SKM-1 (cell line): Measurements from ENCODE around the gene NONO.
"Not testable (repeated sequence)": the region's sequence is repeated elsewhere in the genome, so short reads cannot be mapped to it uniquely, and the experiment has no call there.

Source experiments
- DNase-seq: peaks from one replicate; lab custom pipeline; 2025; ENCODE audit not compliant: unreplicated experiment; lab: John Stamatoyannopoulos, UW

NONO gene

DNA sequence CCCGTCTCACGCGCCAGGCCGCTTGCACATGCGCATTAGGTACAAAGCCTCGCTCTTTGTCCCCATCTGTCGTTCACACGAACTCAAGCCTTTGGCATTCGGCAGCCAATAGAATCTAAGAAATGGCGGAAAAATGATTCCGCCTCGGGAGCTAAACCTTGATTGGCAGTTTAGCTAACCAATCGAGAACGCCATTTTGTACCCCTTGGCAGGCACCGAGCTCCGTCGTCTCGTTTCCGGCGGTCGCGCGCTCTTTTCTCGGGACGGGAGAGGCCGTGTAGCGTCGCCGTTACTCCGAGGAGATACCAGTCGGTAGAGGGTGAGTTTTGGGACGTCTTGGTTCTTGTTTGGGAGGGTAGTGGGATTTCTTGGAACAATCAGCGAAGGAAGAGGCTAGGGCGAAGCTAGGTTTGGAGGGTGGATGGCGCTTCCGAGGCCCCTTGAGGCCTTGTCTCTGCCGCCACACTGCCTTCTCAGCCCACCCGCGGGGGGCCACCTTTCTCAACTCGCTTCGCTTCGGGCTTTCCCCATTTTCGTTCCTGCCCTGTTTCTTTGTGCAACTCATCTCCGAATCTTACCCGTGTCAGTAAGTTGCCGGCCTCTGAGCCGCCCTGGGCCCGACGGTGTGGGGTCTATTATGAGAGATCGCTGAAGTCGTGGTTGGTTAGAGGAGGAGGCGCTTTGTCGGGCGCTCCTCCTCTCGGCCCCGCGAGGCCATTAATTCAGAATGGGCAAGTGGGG is at the start of gene NONO:
Gene NONO, plus strand, starts transcription at position 233 of the 741 bp plus-strand sequence. CDS start 7,003 bp downstream, outside the sequence.
- DNase-seq: peak; percentile 81

- DNase-seq: no peak
Measured at GRCh38 chrX:71235482-71235881, 48.0 kb upstream of the NONO start.

- DNase-seq: no peak
Measured at GRCh38 chrX:71236836-71237235, 46.6 kb upstream of the NONO start.

- no peak for DNase-seq
Measured at GRCh38 chrX:71239781-71240180, 43.7 kb upstream of the NONO start.

GRCh38 chrX:71241301-71241700 is 42.1 kb upstream of the NONO start:
- no peak for DNase-seq

DNA sequence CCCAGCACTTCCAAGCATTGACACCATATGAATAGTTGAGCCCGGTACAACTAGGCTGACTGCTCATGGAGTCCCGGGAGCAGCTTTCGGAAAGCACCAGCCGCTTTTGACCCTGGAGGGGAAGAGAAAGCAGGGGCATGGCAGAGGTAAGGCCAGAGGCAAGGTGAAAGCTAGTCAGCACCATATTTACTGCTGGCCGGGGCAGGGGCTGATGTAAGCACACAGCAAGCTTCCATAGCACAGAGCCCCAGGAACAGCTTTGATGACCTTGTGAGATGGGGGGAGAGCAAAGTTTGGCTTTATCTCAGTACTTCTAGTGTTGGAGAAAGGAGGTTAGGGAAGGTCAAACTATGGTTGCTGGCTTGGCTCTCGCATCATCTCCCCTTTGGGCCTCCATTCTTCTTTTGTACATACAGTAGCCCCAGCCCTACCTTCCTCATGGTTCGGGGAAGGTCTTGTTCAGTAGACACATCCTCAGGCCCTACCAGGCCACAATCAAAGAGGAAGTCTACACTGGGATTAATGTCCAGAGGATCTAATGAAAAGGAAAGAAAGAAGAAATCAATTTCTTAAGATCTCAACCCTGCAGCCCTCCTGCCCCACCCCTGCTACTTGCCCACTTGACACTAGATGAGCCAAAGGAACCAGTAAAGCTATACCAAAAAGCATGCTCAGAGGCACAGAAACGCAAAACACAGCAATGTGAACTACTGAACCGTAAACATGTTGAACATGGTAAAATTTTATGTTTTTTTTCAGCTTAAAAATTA is 38.9 kb upstream of the NONO start:
- no peak for DNase-seq

- DNase-seq: no peak
Measured at GRCh38 chrX:71245159-71245558, 38.3 kb upstream of the NONO start.

DNA sequence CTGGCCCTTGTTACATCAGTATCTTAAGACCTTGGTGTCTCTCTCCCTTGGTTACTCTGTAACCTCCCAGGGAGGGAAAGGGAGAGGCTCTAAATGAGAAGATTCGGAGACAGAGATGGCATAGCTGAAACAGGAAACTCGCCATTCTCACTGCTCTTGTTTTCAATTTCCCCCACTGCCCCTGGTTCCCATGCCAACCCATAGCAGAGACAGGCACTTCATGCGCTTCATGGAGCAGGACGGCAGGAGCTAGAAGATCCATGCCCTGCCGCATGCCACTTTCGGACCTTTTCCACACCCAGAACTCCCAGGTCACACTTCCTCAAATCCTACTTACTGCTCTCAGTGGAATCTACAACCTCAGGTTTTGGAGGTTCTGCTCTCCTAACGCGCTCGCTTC is 32.6 kb upstream of the NONO start:
- DNase-seq: no peak

GRCh38 chrX:71251466-71251973 is 31.9 kb upstream of the NONO start:
- DNase-seq: no peak

GRCh38 chrX:71252221-71252620 is 31.2 kb upstream of the NONO start:
- DNase-seq: no peak

DNA sequence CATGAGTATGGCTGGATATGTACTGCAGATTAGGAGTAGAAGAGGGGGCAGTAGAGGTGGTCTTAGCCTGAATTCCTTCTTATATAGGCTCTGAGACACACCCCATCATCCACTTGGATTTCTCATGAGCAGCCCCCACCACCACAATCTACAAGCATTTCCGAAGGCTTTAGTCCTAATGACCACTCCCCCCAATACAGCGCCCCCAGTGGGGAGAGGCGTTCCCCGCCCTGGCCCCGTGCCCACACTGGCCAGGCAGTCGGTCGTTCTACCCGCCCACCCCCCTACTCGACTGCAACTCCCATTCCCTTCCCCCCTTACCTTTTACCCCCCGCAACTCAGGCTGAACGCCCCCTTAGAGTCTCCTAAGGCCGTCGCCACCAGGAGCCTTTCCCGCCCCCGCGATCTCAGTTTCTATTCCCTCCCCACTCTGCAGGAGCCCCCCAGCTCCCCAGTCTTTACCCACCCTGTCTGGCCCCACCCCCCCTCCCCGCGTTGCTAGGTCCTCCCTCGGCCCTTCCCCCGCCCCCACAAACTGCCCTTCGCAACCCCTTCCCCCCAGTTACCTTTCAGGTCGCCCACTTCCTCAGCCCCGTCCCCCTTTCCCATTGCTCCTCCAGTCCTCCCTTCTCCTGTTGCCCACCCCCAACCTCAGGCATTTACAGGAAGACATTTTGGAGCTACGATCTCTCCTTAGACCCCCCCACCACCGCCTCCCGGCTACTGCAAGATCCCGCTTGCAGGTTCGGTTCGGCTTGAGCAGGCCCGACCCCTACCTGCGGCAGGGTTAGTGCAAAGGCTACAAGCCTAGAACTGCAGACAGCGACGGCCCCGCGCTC is 30.0 kb upstream of the NONO start:
- no peak for DNase-seq

GRCh38 chrX:71254092-71254963 is 29.1 kb upstream of the NONO start, which contains the start of gene ZMYM3:
ZMYM3 (minus strand) TSS chrX:71254140; CDS start chrX:71253255, 885 bp downstream.
- peak; percentile 39 for DNase-seq

DNA sequence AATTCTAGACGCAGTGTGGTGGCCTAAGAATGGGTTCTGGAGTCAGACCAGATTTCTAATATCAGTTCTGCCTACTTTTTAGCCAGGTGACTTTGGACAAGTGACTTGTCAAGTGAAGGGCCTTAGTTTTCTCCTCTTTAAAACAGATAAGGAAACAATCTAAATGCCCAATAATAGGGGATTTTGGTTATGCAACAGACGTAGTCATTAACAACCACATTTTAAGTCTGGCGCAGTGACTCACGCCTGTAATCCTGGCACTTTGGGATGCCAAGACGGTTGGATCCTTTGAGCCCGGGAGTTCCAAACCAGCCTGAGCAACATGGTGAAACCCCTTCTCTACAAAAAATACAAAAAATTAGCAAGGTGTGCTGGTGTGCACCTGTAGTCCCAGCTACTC is 27.4 kb upstream of the NONO start:
- DNase-seq: no peak

DNA sequence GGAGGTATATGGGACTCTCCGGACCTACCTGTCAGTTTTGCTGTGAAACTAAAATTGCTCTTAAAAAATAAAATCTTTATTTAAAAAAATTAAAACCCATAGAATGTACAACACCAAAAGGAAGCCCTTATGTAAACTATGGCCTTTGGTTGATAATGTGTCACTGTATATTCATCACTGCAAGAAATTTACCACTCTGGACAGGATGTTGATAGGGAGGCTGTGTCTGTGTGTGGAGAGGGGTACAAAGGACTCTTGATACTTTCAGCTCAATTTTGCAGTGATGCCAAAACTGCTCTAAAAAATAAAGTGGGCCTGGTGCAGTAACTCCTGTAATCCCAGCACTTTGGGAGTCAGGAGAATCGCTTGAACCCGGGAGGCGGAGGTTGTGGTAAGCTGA is 26.6 kb upstream of the NONO start:
- DNase-seq: no peak

GRCh38 chrX:71268624-71269023 is 14.8 kb upstream of the NONO start:
- DNase-seq: not testable (repeated sequence)

DNA sequence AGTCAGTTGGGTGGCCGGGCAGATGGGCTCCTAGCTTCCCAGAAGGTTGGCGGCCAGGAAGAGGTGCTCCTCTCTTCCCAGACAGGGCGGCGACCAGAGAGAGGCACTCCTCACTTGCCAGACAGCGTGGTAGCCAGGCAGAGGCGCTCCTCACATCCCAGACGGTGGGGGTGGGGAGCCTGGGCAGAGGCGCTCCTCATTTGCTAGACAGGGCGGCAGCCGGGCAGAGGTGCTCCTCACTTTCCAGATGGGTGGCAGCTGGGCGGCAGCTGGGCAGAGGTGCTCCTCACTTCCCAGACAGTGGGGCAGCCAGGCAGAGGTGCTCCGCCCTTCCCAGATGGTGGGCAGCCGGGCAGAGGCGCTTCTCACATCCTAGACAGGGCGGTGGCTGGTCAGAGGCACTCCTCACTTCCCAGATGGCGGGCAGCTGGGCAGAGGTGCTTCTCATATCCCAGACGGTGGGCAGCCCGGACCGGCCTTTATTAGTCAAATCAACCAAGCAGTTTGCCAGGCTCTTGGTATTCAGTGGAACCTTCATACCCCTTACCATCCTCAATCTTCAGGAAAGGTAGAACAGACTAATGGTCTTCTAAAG is 13.5 kb upstream of the NONO start:
- DNase-seq: no peak

DNA sequence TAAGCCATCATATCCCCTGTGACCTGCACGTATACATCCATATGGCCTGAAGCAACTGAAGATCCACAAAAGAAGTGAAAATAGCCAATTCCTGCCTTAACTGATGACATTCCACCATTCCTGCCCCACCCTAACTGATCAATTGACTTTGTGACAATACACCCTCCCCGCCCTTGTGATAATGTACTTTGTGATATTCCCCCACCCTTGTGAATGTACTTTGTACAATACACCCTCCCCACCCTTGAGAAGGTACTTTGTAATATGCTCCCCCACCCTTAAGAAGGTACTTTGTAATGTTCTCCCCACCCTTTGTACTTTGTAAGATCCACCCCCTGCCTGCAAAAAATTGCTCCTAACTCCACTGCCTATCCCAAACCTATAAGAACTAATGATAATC is 11.1 kb upstream of the NONO start:
- DNase-seq: not testable (repeated sequence)

GRCh38 chrX:71281300-71281699 is 2.1 kb upstream of the NONO start:
- DNase-seq: not testable (repeated sequence)

DNA sequence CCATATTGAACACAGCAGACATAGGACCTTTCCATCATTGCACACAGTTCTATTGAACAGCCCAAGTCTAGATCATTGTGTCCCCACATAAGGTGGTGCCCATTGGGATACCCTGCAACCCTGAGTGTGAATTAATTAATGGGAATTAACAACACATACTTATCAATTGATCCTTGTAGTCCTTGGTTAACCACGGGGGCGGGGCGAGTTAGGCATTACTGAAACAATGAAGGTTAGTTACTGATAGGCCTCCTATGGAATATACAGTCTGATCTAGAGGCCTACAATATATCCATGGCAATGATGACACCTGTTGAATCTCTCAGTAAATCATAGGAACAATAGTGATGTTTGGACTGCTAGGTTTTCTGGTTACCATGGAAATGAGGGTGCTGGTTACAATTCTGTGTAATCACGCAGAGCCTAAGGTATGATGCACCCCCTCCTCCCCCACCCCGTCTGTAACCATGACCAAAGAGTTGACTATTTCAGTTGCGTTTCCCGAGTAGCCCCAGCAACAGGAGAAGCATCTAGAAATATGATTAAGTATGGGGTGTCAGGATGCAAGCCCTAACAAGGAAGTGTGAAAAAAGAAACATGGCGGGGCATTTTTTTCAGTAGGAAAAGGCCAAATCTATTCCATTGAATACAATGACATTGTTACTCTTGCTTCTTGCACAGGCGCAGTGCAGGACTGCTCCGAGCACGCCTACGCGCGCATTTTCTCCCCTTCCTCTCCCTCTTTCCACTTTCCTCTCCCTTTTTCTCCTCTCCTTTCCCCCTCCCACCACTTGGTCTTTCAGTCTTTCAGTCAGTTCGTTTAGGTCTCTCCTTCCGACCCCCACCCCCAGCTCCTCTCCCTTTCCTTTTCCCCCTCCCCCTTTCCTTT is 677 bp upstream of the NONO start:
- no peak for DNase-seq
